ENCODE measurements around the gene CTDSP2.

GRCh38 chr12:57874166-57875108 is 27.9 kb upstream of the CTDSP2 start:
- TF ChIP-seq CTCF (conservative IDR thresholded peaks at IDR 0.05; ENCODE audit: low read length) (no peak), EZH2phosphoT487 (IDR thresholded peaks at IDR 0.05; ENCODE audit: borderline replicate concordance, low read depth, low read length) (no peak)
